ENCODE measurements around the gene GAD1. TPM values are rescaled to one million over a fixed set of nuclear protein-coding genes. Genes with fewer than 3 reads are reported as not detected.

GAD1 gene
- total RNA-seq, 1 donor from 2014 or later = 0.36 TPM

GRCh38 chr2:170830166-170830565, 13.5 kb downstream of the GAD1 start:
- ATAC-seq (no peak), DNase-seq (ENCODE audit: low spot score) (no peak)
- intact Hi-C loops (cut with DNase I) = no loop called here

GRCh38 chr2:170831115-170831514, 14.4 kb downstream of the GAD1 start:
- no peak for ATAC-seq
- intact Hi-C loops (cut with DNase I) = no loop called here
- no peak for DNase-seq (ENCODE audit: low spot score)

- no peak for DNase-seq (ENCODE audit: low spot score)
- ATAC-seq = no peak
- intact Hi-C loops (cut with DNase I) = no loop called here
Measured at GRCh38 chr2:170836027-170836426, 19.3 kb downstream of the GAD1 start.

- ATAC-seq = no peak
- intact Hi-C loops (cut with DNase I) = no loop called here
- DNase-seq (ENCODE audit: low spot score) = no peak
Measured at GRCh38 chr2:170840717-170841210, 24.1 kb downstream of the GAD1 start.

GRCh38 chr2:170842785-170843184, 26.1 kb downstream of the GAD1 start:
- intact Hi-C loops (cut with DNase I) = no loop called here
- ATAC-seq = no peak
- no peak for DNase-seq (ENCODE audit: low spot score)

GRCh38 chr2:170843656-170844055, 27.0 kb downstream of the GAD1 start:
- DNase-seq (ENCODE audit: low spot score) (no peak), ATAC-seq (no peak)
- intact Hi-C loops (cut with DNase I) = no loop called here

- ATAC-seq = no peak
- no peak for DNase-seq (ENCODE audit: low spot score)
- intact Hi-C loops (cut with DNase I) = no loop called here
Measured at GRCh38 chr2:170845343-170845742, 28.7 kb downstream of the GAD1 start.

- intact Hi-C loops (cut with DNase I) = no loop called here
- DNase-seq (ENCODE audit: low spot score) = no peak
- ATAC-seq = no peak
Measured at GRCh38 chr2:170846314-170846713, 29.6 kb downstream of the GAD1 start.

- intact Hi-C loops (cut with DNase I) = no loop called here
- DNase-seq (ENCODE audit: low spot score) (no peak), ATAC-seq (no peak)
Measured at GRCh38 chr2:170847716-170848115, 31.0 kb downstream of the GAD1 start.

GRCh38 chr2:170848587-170848986, 31.9 kb downstream of the GAD1 start:
- DNase-seq (ENCODE audit: low spot score) = no peak
- intact Hi-C loops (cut with DNase I) = no loop called here
- ATAC-seq = no peak

- DNase-seq (ENCODE audit: low spot score) (no peak), ATAC-seq (no peak)
- intact Hi-C loops (cut with DNase I) = no loop called here
Measured at GRCh38 chr2:170850251-170850650, 33.6 kb downstream of the GAD1 start.

GRCh38 chr2:170851635-170852034, 34.9 kb downstream of the GAD1 start:
- ATAC-seq (no peak), DNase-seq (ENCODE audit: low spot score) (no peak)
- intact Hi-C loops (cut with DNase I) = no loop called here

- ATAC-seq (no peak), DNase-seq (ENCODE audit: low spot score) (no peak)
- intact Hi-C loops (cut with DNase I) = no loop called here
Measured at GRCh38 chr2:170856066-170856465, 39.4 kb downstream of the GAD1 start.

GRCh38 chr2:170862286-170862902, 45.7 kb downstream of the GAD1 start:
- intact Hi-C loops (cut with DNase I) = no loop called here
- ATAC-seq (no peak), DNase-seq (ENCODE audit: low spot score) (no peak)

GRCh38 chr2:170863087-170863486, 46.4 kb downstream of the GAD1 start:
- DNase-seq (ENCODE audit: low spot score) (no peak), ATAC-seq (no peak)
- intact Hi-C loops (cut with DNase I) = no loop called here

- ATAC-seq = no peak
- intact Hi-C loops (cut with DNase I) = no loop called here
- DNase-seq (ENCODE audit: low spot score) = no peak
Measured at GRCh38 chr2:170869036-170869435, 52.3 kb downstream of the GAD1 start.

- ATAC-seq (no peak), DNase-seq (ENCODE audit: low spot score) (no peak)
- intact Hi-C loops (cut with DNase I) = no loop called here
Measured at GRCh38 chr2:170869461-170869860, 52.8 kb downstream of the GAD1 start.

GRCh38 chr2:170873035-170873692, 56.5 kb downstream of the GAD1 start:
- DNase-seq (ENCODE audit: low spot score) (peak; percentile 83), ATAC-seq (peak; percentile 91)
- intact Hi-C loops (cut with DNase I) = no loop called here

- ATAC-seq = no peak
- intact Hi-C loops (cut with DNase I) = no loop called here
- DNase-seq (ENCODE audit: low spot score) = no peak
Measured at GRCh38 chr2:170878066-170878465, 61.4 kb downstream of the GAD1 start.

- DNase-seq (ENCODE audit: low spot score) = no peak
- ATAC-seq = no peak
- intact Hi-C loops (cut with DNase I) = no loop called here
Measured at GRCh38 chr2:170878505-170878904, 61.8 kb downstream of the GAD1 start.

- intact Hi-C loops (cut with DNase I) = no loop called here
- DNase-seq (ENCODE audit: low spot score) (no peak), ATAC-seq (no peak)
Measured at GRCh38 chr2:170881840-170882239, 65.2 kb downstream of the GAD1 start.
